ENCODE data around the gene ADAM12.

ADAM12 gene

DNA sequence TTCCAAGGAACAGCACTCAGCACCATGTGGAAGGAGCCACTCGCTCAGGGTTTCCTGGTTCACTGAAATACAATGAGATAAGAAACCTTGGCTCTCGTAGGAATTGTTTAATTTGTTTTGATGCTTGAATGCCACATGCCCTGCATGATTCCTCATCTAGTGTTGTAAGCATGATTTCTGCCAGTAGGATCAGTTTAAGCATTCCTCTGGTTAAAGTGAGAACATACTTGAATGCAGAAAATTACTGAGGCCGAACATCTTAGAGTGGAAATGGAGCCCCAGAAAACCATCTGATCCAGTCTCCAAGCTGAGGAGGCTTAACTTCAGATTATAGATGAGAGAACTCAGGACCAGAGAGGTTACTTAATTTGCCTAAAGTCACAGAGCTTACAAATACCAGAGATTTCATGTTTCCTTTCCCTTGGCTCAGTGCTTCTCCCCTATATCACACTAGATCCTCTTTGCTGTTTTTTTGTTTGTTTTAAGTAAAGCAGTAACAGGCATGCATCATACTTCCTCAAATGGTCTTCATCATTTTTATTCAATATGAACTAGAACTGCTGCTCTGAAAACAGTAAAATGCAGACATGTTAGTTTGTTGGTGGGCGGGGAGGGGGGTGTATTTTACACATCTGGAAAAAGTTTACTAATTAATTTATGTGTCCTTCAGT, 125.1 kb downstream of the ADAM12 start:
- Histone ChIP-seq H3K36me3 (no peaks in the 10 kb centered on the region), H3K4me1 (no peaks in the 10 kb centered on the region), H3K27me3 (no peaks in the 10 kb centered on the region), H3K4me3 (ENCODE audit: low read depth, low read length) (no peak overlapping the region), H3K9me3 (no peaks in the 10 kb centered on the region)
- DNase-seq: no peak
- TF ChIP-seq, protein P1, sequence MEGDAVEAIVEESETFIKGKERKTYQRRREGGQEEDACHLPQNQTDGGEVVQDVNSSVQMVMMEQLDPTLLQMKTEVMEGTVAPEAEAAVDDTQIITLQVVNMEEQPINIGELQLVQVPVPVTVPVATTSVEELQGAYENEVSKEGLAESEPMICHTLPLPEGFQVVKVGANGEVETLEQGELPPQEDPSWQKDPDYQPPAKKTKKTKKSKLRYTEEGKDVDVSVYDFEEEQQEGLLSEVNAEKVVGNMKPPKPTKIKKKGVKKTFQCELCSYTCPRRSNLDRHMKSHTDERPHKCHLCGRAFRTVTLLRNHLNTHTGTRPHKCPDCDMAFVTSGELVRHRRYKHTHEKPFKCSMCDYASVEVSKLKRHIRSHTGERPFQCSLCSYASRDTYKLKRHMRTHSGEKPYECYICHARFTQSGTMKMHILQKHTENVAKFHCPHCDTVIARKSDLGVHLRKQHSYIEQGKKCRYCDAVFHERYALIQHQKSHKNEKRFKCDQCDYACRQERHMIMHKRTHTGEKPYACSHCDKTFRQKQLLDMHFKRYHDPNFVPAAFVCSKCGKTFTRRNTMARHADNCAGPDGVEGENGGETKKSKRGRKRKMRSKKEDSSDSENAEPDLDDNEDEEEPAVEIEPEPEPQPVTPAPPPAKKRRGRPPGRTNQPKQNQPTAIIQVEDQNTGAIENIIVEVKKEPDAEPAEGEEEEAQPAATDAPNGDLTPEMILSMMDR (IDR thresholded peaks at IDR 0.05; ENCODE audit: low read depth, low read length): no peak

DNA sequence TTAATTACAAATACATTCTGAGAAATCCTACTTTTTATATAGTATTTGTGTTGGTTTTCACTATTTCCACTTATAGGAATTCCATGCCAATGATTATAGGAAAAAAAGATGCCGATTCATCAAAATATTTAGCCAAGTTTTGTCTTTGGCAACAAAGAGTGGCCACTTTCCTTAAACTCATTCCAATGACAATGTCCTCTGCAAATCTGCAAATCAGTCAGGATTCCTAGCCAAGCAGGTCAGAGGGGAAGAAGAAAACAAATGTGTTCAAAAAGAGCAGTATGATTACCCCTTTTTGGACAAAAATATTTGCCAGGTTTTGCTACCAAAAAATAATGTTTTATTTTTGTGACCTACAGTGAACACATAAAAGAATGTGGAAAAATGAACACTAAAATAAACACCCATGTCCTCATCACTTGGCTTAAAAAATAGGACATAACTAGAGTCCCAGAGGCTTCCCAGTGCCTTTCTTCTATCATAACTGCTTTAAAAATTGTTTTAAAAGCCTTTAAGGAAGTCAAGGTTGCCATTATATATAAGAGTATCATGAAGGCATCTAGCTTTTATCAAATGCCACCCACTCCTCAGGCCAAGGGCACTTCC, 125.9 kb downstream of the ADAM12 start:
- no peak for DNase-seq
- Histone ChIP-seq H3K27me3 (no peaks in the 10 kb centered on the region), H3K4me1 (no peaks in the 10 kb centered on the region), H3K4me3 (ENCODE audit: low read depth, low read length) (no peak overlapping the region), H3K36me3 (no peaks in the 10 kb centered on the region), H3K9me3 (no peaks in the 10 kb centered on the region)
- TF ChIP-seq, protein P1 (IDR thresholded peaks at IDR 0.05; ENCODE audit: low read depth, low read length): no peak

DNA sequence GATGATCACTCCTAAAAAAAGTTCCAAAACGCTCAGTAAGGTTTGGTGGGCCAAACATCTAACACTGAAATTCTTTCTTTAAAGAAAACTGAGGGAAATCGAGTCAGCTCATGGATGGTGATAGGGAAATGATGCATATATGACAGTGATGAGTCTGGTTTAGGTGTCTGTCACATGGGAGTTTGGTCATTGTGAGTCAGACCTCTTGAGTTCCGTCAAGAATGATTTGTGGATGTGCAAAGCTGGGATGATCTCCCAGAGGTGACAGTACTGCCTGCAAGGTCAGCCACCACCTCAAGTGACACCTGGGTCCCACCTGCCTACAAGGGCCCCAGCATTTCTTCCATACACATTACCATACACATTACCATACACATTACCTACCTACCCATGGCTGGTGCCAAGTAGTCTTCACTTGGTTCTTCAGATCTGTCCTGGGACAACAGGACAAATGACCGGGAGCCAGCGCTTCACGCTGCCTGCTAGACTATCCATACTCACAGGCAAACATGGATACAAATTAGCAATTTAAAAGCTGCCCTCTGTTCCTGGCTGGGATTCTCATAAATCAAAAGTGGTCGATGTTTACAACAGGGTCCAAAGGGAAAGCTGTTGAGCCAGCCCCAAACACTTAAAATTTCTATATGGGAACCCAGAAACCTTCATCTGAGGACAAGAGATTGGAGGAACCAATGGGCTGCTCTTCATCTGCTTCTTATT, 128.4 kb downstream of the ADAM12 start:
- no peak overlapping the region for H3K4me3 ChIP-seq (ENCODE audit: low read depth, low read length)
- no peak for DNase-seq
- H3K27me3 ChIP-seq: no peaks in the 10 kb centered on the region
- no peaks in the 10 kb centered on the region for H3K4me1 ChIP-seq
- TF ChIP-seq, protein P1 (IDR thresholded peaks at IDR 0.05; ENCODE audit: low read depth, low read length): no peak
- H3K9me3 ChIP-seq: no peaks in the 10 kb centered on the region
- no peaks in the 10 kb centered on the region for H3K36me3 ChIP-seq

DNA sequence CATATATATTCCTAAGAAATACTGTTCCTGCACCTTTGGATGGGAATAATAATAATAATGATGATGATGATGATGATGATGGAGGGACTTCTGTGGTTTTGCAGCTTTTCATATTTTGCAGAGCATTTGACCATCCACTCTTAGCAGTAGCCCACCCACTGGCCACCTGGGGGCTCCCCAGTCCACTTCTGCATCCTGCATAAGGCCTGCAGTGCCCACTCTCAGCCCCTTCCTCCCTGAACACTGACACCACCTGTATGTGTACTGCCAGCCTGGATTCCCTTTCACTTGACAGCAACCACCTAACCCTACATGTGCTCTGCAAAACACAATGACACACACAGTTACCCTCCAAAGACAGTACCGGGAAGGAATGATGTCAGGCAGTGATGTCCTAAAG, 131.4 kb downstream of the ADAM12 start:
- H3K9me3 ChIP-seq: no peaks in the 10 kb centered on the region
- no peaks in the 10 kb centered on the region for H3K4me1 ChIP-seq
- TF ChIP-seq, protein P1 (IDR thresholded peaks at IDR 0.05; ENCODE audit: low read depth, low read length): peak; percentile 48
- no peaks in the 10 kb centered on the region for H3K27me3 ChIP-seq
- peak; percentile 49 for DNase-seq
- no peak overlapping the region for H3K4me3 ChIP-seq (ENCODE audit: low read depth, low read length)
- no peaks in the 10 kb centered on the region for H3K36me3 ChIP-seq

DNA sequence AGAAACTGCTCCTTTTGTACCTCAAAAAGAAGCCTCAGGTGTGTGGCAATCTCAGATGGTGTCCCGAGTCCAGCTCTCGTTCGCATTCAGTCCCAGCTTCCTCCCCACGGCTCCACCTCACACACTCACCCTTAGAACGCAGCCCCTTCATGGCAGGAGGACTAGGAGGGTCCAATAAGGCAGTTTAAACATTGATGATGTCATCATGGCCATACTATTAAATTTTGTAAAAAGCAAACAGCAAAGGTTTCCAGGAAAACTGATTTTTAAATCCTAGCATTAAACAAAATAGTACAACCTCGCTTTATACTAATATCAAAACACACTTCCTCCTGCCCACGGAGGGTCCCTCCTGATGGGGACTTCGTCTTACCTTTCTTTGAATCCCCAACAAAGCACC, 133.0 kb downstream of the ADAM12 start:
- H3K36me3 ChIP-seq: no peaks in the 10 kb centered on the region
- TF ChIP-seq, protein P1 (IDR thresholded peaks at IDR 0.05; ENCODE audit: low read depth, low read length): no peak
- H3K4me1 ChIP-seq: no peaks in the 10 kb centered on the region
- DNase-seq: no peak
- H3K27me3 ChIP-seq: no peaks in the 10 kb centered on the region
- no peak overlapping the region for H3K4me3 ChIP-seq (ENCODE audit: low read depth, low read length)
- H3K9me3 ChIP-seq: no peaks in the 10 kb centered on the region

DNA sequence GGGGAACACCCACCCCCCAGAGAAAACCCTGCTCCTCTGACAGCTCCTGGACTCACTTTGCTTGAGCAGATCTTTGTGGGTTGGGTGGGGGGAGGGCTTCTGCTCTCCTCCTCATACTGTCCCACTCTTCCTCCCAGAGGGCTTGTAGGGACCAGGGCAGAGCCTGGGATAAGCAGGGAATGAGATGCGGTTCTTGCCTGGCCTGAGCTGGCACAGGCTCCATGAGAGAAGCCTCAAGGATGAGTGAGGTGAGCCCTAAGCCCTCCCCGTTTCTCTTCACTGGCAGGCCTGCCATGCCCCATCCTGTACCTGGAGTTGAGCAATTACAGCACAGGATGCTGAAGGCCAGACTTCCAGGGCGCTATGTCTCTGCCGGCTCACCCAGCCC, 134.7 kb downstream of the ADAM12 start:
- H3K36me3 ChIP-seq: no peaks in the 10 kb centered on the region

More for the DNA sequence above, 134.7 kb downstream of the ADAM12 start:
- no peaks in the 10 kb centered on the region for H3K9me3 ChIP-seq
- TF ChIP-seq, protein P1 (IDR thresholded peaks at IDR 0.05; ENCODE audit: low read depth, low read length): no peak
- no peaks in the 10 kb centered on the region for H3K4me1 ChIP-seq
- DNase-seq: no peak
- H3K27me3 ChIP-seq: no peaks in the 10 kb centered on the region
- no peak overlapping the region for H3K4me3 ChIP-seq (ENCODE audit: low read depth, low read length)

Data from BE2C (cell line).